Medulla oblongata (tissue), 1 donor: Measurements from ENCODE around the gene FYTTD1.
A peak's percentile ranks its signal among the peaks of the same experiment; 100 is the strongest.
"Not testable (repeated sequence)": the region's sequence is repeated elsewhere in the genome, so short reads cannot be mapped to it uniquely, and the experiment has no call there.

Source experiments
- DNase-seq: peaks from one replicate; pipeline ENCODE4 v3.0.0-alpha.2; 2015; ENCODE audit errors: extremely low spot score

Gene FYTTD1

GRCh38 chr3:197749601-197750395, at the start of gene FYTTD1:
TSS of gene FYTTD1 (plus strand) at chr3:197749883. CDS start at chr3:197749972, 89 bp downstream.
- DNase-seq = peak; percentile 95

GRCh38 chr3:197700095-197700494, 49.6 kb upstream of the FYTTD1 start:
- DNase-seq = no peak

- DNase-seq = no peak
These were observed 47.8 kb upstream of the FYTTD1 start for GRCh38 chr3:197701841-197702240.

- no peak for DNase-seq
These were observed 43.0 kb upstream of the FYTTD1 start for GRCh38 chr3:197706658-197707057.

GRCh38 chr3:197709135-197709534, 40.5 kb upstream of the FYTTD1 start:
- DNase-seq = no peak

GRCh38 chr3:197710965-197711364, 38.7 kb upstream of the FYTTD1 start:
- not testable (repeated sequence) for DNase-seq

- DNase-seq = peak; percentile 97
These were observed 37.5 kb upstream of the FYTTD1 start for GRCh38 chr3:197711973-197712707.

- no peak for DNase-seq
These were observed 36.2 kb upstream of the FYTTD1 start for GRCh38 chr3:197713477-197713822.

- no peak for DNase-seq
These were observed 35.4 kb upstream of the FYTTD1 start for GRCh38 chr3:197714251-197714650.

- no peak for DNase-seq
These were observed 30.8 kb upstream of the FYTTD1 start for GRCh38 chr3:197718891-197719290.

- no peak for DNase-seq
These were observed 29.0 kb upstream of the FYTTD1 start for GRCh38 chr3:197720694-197721093.

GRCh38 chr3:197722734-197723133, 26.9 kb upstream of the FYTTD1 start:
- DNase-seq = no peak

GRCh38 chr3:197727878-197728277, 21.8 kb upstream of the FYTTD1 start:
- DNase-seq = not testable (repeated sequence)

- no peak for DNase-seq
These were observed 21.2 kb upstream of the FYTTD1 start for GRCh38 chr3:197728487-197728886.

GRCh38 chr3:197730200-197730599, 19.5 kb upstream of the FYTTD1 start:
- DNase-seq = no peak

GRCh38 chr3:197730770-197731169, 18.9 kb upstream of the FYTTD1 start:
- not testable (repeated sequence) for DNase-seq

- not testable (repeated sequence) for DNase-seq
These were observed 18.2 kb upstream of the FYTTD1 start for GRCh38 chr3:197731483-197731882.

- DNase-seq = no peak
These were observed 16.6 kb upstream of the FYTTD1 start for GRCh38 chr3:197733042-197733441.

GRCh38 chr3:197734667-197735318, 14.9 kb upstream of the FYTTD1 start:
- peak; percentile 68 for DNase-seq

- no peak for DNase-seq
These were observed 13.6 kb upstream of the FYTTD1 start for GRCh38 chr3:197736010-197736490.

GRCh38 chr3:197736491-197737318, 13.0 kb upstream of the FYTTD1 start, which contains the start of gene RUBCN:
TSS of gene RUBCN (minus strand) at chr3:197736904. CDS start at chr3:197736719, 185 bp downstream.
- DNase-seq = peak; percentile 97

- no peak for DNase-seq
These were observed 12.4 kb upstream of the FYTTD1 start for GRCh38 chr3:197737319-197737649.
